ENCODE measurements around the gene SPATA16.
"Not testable (repeated sequence)": the region's sequence is repeated elsewhere in the genome, so short reads cannot be mapped to it uniquely, and the experiment has no call there.

The SPATA16 gene

GRCh38 chr3:173004681-173005080, 136.4 kb downstream of the SPATA16 start:
- DNase-seq (ENCODE audit: low spot score) = no peak

- no peak for DNase-seq (ENCODE audit: low spot score)
Observed at GRCh38 chr3:173003956-173004355, 137.1 kb downstream of the SPATA16 start.

- DNase-seq (ENCODE audit: low spot score) = no peak
Observed at GRCh38 chr3:173003471-173003870, 137.6 kb downstream of the SPATA16 start.

- DNase-seq (ENCODE audit: low spot score) = no peak
Observed at GRCh38 chr3:173001622-173002021, 139.4 kb downstream of the SPATA16 start.

- DNase-seq (ENCODE audit: low spot score) = no peak
Observed at GRCh38 chr3:173000553-173000952, 140.5 kb downstream of the SPATA16 start.

GRCh38 chr3:172993412-172993811, 147.6 kb downstream of the SPATA16 start:
- no peak for DNase-seq (ENCODE audit: low spot score)

- no peak for DNase-seq (ENCODE audit: low spot score)
Observed at GRCh38 chr3:172991424-172991996, 149.5 kb downstream of the SPATA16 start.

- DNase-seq (ENCODE audit: low spot score) = no peak
Observed at GRCh38 chr3:172989373-172989772, 151.7 kb downstream of the SPATA16 start.

- DNase-seq (ENCODE audit: low spot score) = no peak
Observed at GRCh38 chr3:172987273-172987672, 153.8 kb downstream of the SPATA16 start.

- no peak for DNase-seq (ENCODE audit: low spot score)
Observed at GRCh38 chr3:172984914-172985313, 156.1 kb downstream of the SPATA16 start.

- peak; percentile 43 for DNase-seq (ENCODE audit: low spot score)
Observed at GRCh38 chr3:172982736-172983364, 158.2 kb downstream of the SPATA16 start.

GRCh38 chr3:172981407-172981983, 159.5 kb downstream of the SPATA16 start:
- no peak for DNase-seq (ENCODE audit: low spot score)

GRCh38 chr3:172980849-172981248, 160.2 kb downstream of the SPATA16 start:
- DNase-seq (ENCODE audit: low spot score) = no peak

GRCh38 chr3:172977696-172978095, 163.3 kb downstream of the SPATA16 start:
- DNase-seq (ENCODE audit: low spot score) = no peak

- no peak for DNase-seq (ENCODE audit: low spot score)
Observed at GRCh38 chr3:172974969-172975368, 166.1 kb downstream of the SPATA16 start.

GRCh38 chr3:172973799-172974198, 167.2 kb downstream of the SPATA16 start:
- no peak for DNase-seq (ENCODE audit: low spot score)

GRCh38 chr3:172972717-172973116, 168.3 kb downstream of the SPATA16 start:
- DNase-seq (ENCODE audit: low spot score) = no peak

GRCh38 chr3:172972067-172972466, 169.0 kb downstream of the SPATA16 start:
- DNase-seq (ENCODE audit: low spot score) = no peak

GRCh38 chr3:172968646-172969045, 172.4 kb downstream of the SPATA16 start:
- DNase-seq (ENCODE audit: low spot score) = no peak

GRCh38 chr3:172965256-172965655, 175.8 kb downstream of the SPATA16 start:
- DNase-seq (ENCODE audit: low spot score) = no peak

GRCh38 chr3:172960626-172961182, 180.3 kb downstream of the SPATA16 start:
- DNase-seq (ENCODE audit: low spot score) = not testable (repeated sequence)

GRCh38 chr3:172958565-172958964, 182.5 kb downstream of the SPATA16 start:
- no peak for DNase-seq (ENCODE audit: low spot score)

GRCh38 chr3:172953571-172953970, 187.5 kb downstream of the SPATA16 start:
- DNase-seq (ENCODE audit: low spot score) = no peak

All from globus pallidus (tissue), 1 donor.